Measurements from ENCODE around the gene ACTR6. TPM values are rescaled to one million over a fixed set of nuclear protein-coding genes. Genes with fewer than 3 reads are reported as not detected.

The ACTR6 gene
- total and polyA plus RNA-seq, 10 of the 15 experiments (the other 5 are each of a cell fraction or from before 2014, with no cell fraction given) = 17.4 to 62.4 (median 40.5) TPM

GRCh38 chr12:100187857-100188519, 12.6 kb upstream of the ACTR6 start:
- Histone ChIP-seq H3K27ac (ENCODE audit: control insufficient read depth, insufficient read depth) (no peak overlapping the region), H3K9me3 (replicated peaks; ENCODE audit: control insufficient read depth, insufficient read depth, low read length) (no peaks in the 10 kb centered on the region; the same call in 2 of the 3 replicates), H3K4me1 (ENCODE audit: control insufficient read depth, insufficient read depth, low read length) (peaks cover 21% of the 10 kb centered on the region), H2AFZ (ENCODE audit: control insufficient read depth, low read depth, low read length) (no peak overlapping the region), H3K4me2 (ENCODE audit: control insufficient read depth, insufficient read depth) (no peak overlapping the region), H3K27me3 (replicated peaks in 1 of 2; ENCODE audit: control insufficient read depth in 2 of 2, insufficient read depth in 2 of 2, low read length in 1 of 2) (no peaks in the 10 kb centered on the region), H3K36me3 (ENCODE audit: control insufficient read depth in 2 of 2, insufficient read depth in 2 of 2, low read length in 1 of 2) (peaks cover 0 to 4% of the 10 kb centered on the region in 2 experiments; a peak in 1 of 4 replicates), H3K79me2 (ENCODE audit: control insufficient read depth, insufficient read depth, low read length) (no peaks in the 10 kb centered on the region; the same call in 1 of the 2 replicates), H4K20me1 (ENCODE audit: control insufficient read depth, insufficient read depth) (no peaks in the 10 kb centered on the region), H3K9ac (ENCODE audit: control insufficient read depth, insufficient read depth, low read length) (no peak overlapping the region), H3K4me3 (no peak overlapping the region)
- no peak for ATAC-seq
- ChIA-PET CTCF (interaction anchor here (1.2 kb wide), 1 partner anchor 8 kb away, joined by 3 read pairs; no protein-coding TSS in a partner anchor), SMC1A (ENCODE audit: uncharacterized antibody, unreplicated experiment) (interaction anchor here (1.0 to 1.1 kb wide), 2 partner anchors 24 to 85 kb away, joined by 3 read pairs; no protein-coding TSS in a partner anchor), RAD21 (ENCODE audit: unreplicated experiment) (no interaction called here), POLR2A (no interaction called here)
- WGBS (ENCODE audit: insufficient coverage, insufficient replicate concordance, low lambda C conversion rate, missing lambda C conversion rate) = 99% methylated on average over 5 of the region's 5 CpGs
- no TSS peak for BruUV-seq (replicated peaks)
- TF ChIP-seq DPF2 (IDR thresholded peaks at IDR 0.05) (no peak), CBX3 (IDR thresholded peaks at IDR 0.05; ENCODE audit: borderline replicate concordance, low read depth) (no peak), MXI1 (IDR thresholded peaks at IDR 0.05; ENCODE audit: low read depth, low read length) (no peak), ESRRA (IDR thresholded peaks at IDR 0.05; ENCODE audit: low read length) (no peak), E2F8 (IDR thresholded peaks at IDR 0.05; ENCODE audit: low read depth, partially characterized antibody) (no peak), REST (IDR thresholded peaks at IDR 0.05; ENCODE audit: low read depth, low read length) (no peak), BCL11A (IDR thresholded peaks at IDR 0.05; ENCODE audit: low read depth, low read length) (no peak), SREBF1 (IDR thresholded peaks at IDR 0.05; ENCODE audit: low read length) (no peak), WRNIP1 (IDR thresholded peaks at IDR 0.05; ENCODE audit: borderline replicate concordance, low read depth, low read length) (no peak), MAX (IDR thresholded peaks at IDR 0.05; ENCODE audit: low read depth, low read length) (no peak), ZBTB33 (IDR thresholded peaks at IDR 0.05) (no peak), ZNF24 (IDR thresholded peaks at IDR 0.05) (no peak)
- no peak for FAIRE-seq
- in situ Hi-C loops (cut with MboI) (no loop called here), intact Hi-C loops (cut with micrococcal nuclease; ENCODE audit: unreplicated experiment) (no loop called here)
- no peak for DNase-seq (ENCODE audit: low read depth, low spot score)

Measured in GM12878 (cell line).